Measurements from ENCODE around the gene ARFGAP1. TPM values are rescaled to one million over a fixed set of nuclear protein-coding genes. Genes with fewer than 3 reads are reported as not detected.

The ARFGAP1 gene
- total RNA-seq, 1 experiment from 2014 or later = 62.1 TPM

GRCh38 chr20:63306673-63307537 is 34.3 kb downstream of the ARFGAP1 start:
- DNase-seq (ENCODE audit: low read depth) = no peak

GRCh38 chr20:63307538-63308217 is 35.1 kb downstream of the ARFGAP1 start:
- no peak for DNase-seq (ENCODE audit: low read depth)

GRCh38 chr20:63308218-63308911 is 35.8 kb downstream of the ARFGAP1 start:
- DNase-seq (ENCODE audit: low read depth) = no peak

GRCh38 chr20:63309261-63310071 is 36.9 kb downstream of the ARFGAP1 start:
- DNase-seq (ENCODE audit: low read depth) = no peak

- DNase-seq (ENCODE audit: low read depth) = no peak
These were observed 37.8 kb downstream of the ARFGAP1 start for GRCh38 chr20:63310265-63310991.

- DNase-seq (ENCODE audit: low read depth) = no peak
These were observed 38.7 kb downstream of the ARFGAP1 start for GRCh38 chr20:63311186-63311832.

- no peak for DNase-seq (ENCODE audit: low read depth)
These were observed 39.2 kb downstream of the ARFGAP1 start for GRCh38 chr20:63311833-63312243.

GRCh38 chr20:63312273-63312672 is 39.7 kb downstream of the ARFGAP1 start:
- DNase-seq (ENCODE audit: low read depth) = no peak

GRCh38 chr20:63312690-63313348 is 40.2 kb downstream of the ARFGAP1 start:
- no peak for DNase-seq (ENCODE audit: low read depth)

- no peak for DNase-seq (ENCODE audit: low read depth)
These were observed 40.9 kb downstream of the ARFGAP1 start for GRCh38 chr20:63313349-63314014.

GRCh38 chr20:63314015-63314471 is 41.4 kb downstream of the ARFGAP1 start:
- no peak for DNase-seq (ENCODE audit: low read depth)

GRCh38 chr20:63314566-63315239 is 42.1 kb downstream of the ARFGAP1 start:
- DNase-seq (ENCODE audit: low read depth) = no peak

- DNase-seq (ENCODE audit: low read depth) = no peak
These were observed 42.7 kb downstream of the ARFGAP1 start for GRCh38 chr20:63315240-63315689.

GRCh38 chr20:63315731-63316491 is 43.3 kb downstream of the ARFGAP1 start:
- no peak for DNase-seq (ENCODE audit: low read depth)

GRCh38 chr20:63316502-63316921 is 43.9 kb downstream of the ARFGAP1 start:
- no peak for DNase-seq (ENCODE audit: low read depth)

- DNase-seq (ENCODE audit: low read depth) = no peak
These were observed 44.4 kb downstream of the ARFGAP1 start for GRCh38 chr20:63317061-63317460.

GRCh38 chr20:63317601-63318291 is 45.1 kb downstream of the ARFGAP1 start:
- DNase-seq (ENCODE audit: low read depth) = no peak

All from HT1080 (cell line).